DMS79 treated with DMSO at 0.1 percent for 48 hours (cell line): Measurements from ENCODE around the gene TENM3.
"Not testable (repeated sequence)": the region's sequence is repeated elsewhere in the genome, so short reads cannot be mapped to it uniquely, and the experiment has no call there.

Source experiments
- DNase-seq: peaks from one replicate; lab custom pipeline; 2025; lab: John Stamatoyannopoulos, UW

Gene TENM3

DNA sequence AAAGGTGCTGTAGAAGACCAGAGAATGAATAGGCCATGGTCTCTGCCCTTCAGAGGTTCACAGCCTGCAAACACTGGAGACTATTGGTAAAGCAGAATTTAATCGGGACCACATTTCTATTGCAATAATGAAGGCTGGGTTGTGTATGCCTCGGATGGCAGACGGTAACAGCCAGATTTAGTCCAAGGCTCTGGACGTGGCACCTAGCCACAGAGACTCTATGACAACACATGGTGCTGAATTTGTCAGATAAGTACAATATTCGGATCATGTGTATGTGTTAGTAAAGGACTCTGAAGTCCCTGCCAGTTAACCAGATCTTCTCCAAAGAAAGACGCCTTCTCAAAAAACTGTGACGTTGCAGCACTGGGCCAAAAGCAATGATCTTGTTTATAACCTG lies 545.0 kb downstream of the TENM3 start:
- peak; percentile 29 for DNase-seq

DNA sequence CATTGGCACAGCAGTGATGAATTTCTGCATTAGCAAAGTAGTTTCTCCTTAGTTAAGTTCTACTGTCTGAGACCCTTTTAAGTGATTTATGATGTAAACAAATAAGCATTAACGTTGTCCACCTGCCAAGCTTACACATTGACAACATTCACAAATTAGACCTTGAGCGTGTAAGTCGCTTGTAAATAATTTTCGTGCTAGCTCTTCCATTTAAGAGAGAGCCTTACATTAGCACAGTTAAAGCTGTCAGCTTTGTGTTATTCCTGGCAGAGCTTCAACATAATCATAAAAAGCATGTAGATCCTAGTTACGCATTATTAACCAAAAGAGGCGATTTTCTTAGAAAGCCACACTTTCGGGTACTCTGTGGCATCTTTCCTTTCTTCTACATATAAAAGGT lies 546.3 kb downstream of the TENM3 start:
- peak; percentile 39 for DNase-seq

DNA sequence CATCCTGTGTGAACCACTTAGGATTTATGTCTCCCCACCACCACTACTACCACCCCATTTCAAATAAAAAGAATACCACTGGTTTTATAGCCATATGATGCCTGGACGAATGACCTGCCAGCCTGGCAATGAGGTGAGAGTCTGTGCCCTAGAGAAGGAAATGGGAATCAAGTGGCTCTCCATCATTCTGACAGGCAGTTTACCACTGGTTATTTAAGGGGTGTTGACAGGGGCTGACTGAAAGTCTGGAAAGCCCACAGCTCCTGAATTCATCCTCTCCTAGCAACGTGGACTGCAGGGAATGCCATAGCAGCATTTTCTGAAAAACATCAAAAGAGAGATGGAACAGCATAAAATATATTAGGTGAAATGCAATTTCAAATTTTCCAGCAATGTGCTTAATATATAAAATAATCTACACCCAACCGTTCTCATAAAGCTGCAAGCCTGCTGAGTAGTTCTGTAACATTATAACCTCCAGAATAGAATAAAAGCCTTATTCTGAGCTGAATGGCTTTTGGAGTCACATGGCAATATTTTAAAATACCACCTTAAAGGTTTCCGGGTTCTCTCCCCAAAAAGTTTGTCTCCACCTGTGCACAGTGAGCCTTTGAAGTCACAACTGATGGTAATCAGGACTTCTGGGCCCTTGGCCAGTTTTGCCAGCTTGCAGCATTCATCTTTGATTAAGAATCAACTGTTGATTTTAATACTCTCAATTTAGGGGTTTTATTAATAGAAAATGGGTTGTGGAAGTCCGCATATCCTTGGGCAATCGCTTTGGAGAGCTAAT lies 552.4 kb downstream of the TENM3 start:
- peak; percentile 6 for DNase-seq

DNA sequence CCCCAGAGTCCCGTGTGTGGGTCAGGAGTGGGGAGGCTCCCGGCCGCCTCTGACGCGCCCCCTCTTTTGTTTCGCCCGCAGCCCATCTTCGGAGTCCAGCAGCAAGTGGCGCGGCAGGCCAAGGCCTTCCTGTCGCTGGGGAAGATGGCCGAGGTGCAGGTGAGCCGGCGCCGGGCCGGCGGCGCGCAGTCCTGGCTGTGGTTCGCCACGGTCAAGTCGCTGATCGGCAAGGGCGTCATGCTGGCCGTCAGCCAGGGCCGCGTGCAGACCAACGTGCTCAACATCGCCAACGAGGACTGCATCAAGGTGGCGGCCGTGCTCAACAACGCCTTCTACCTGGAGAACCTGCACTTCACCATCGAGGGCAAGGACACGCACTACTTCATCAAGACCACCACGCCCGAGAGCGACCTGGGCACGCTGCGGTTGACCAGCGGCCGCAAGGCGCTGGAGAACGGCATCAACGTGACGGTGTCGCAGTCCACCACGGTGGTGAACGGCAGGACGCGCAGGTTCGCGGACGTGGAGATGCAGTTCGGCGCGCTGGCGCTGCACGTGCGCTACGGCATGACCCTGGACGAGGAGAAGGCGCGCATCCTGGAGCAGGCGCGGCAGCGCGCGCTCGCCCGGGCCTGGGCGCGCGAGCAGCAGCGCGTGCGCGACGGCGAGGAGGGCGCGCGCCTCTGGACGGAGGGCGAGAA lies 556.5 kb downstream of the TENM3 start:
- DNase-seq, result no peak

DNA sequence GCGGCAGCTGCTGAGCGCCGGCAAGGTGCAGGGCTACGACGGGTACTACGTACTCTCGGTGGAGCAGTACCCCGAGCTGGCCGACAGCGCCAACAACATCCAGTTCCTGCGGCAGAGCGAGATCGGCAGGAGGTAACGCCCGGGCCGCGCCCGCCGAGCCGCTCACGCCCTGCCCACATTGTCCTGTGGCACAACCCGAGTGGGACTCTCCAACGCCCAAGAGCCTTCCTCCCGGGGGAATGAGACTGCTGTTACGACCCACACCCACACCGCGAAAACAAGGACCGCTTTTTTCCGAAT lies 557.0 kb downstream of the TENM3 start:
- no peak for DNase-seq

DNA sequence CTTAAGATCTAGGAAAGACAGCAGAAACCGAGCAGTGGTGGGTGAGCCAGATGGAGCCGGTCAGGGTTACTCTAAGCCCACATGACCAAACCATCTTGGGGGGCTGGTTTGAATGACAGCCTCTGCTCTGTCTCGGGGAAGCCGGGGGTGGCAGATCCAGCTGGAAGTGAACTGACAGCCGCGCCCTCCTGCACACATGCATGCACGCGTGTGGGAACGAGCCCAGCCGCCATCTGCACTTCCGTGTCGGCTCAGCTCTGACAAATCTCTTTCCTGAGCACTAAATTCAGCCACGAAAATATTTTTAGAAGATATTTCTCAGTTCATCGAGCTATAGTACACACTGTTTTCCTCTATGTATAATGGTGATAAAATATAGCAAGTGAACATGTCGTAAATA lies 558.4 kb downstream of the TENM3 start:
- no peak for DNase-seq

DNA sequence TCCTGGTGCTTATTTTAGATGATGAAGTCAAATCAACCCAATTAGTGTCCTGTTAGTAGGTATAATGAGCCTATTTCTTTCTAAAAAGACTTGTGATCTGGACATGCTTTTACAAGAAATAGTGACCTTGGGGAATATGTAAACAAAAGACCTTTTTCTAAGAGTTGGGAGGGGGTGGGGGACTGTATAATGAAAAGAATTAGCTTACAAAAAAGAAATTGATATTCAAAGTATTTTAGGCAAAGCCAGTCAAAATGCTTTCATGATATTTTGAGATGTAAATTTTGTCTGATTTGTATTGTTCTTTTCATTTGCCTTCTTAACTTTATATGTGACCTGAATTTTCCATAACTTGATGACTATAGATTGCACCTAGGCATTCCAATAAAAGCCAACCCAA lies 559.4 kb downstream of the TENM3 start:
- DNase-seq, result no peak

DNA sequence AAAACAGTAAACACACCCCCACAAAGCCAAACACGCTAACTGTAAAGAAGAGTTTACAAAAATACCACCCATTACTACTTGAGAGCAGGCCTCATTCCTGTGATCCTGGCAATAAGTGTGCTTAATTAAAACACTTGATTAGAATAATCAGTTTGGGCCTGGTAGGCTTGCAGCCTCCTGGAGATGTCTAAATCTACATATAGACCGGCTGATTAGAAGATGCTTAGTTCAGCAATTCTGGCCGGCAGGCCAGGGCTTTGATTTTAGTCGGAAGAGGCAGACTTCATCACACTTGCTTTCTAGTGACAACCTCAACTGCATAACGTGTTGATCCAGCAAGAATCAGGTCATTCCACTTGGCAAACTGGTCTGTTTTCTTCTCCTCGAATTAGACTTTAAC lies 560.0 kb downstream of the TENM3 start:
- DNase-seq, result no peak

DNA sequence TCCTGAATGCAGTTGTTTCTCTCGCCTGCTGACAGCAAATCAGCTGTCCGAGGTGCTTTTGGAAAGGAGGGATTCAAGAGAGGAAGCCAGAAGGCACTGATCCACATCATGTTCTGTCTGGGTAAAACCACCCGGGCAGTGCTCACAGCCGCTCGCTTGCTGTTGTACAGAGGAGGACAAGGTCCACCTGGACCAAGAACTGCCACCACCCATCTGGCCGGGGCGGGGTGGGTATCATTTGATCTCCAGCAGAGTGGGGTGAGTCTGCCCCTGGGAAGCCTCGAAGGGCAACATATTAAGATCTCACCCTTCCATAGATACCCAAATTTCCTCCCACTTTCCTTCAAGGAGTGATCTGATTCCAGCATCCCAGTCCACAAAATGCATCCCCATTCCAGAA lies 560.9 kb downstream of the TENM3 start:
- DNase-seq, result no peak

DNA sequence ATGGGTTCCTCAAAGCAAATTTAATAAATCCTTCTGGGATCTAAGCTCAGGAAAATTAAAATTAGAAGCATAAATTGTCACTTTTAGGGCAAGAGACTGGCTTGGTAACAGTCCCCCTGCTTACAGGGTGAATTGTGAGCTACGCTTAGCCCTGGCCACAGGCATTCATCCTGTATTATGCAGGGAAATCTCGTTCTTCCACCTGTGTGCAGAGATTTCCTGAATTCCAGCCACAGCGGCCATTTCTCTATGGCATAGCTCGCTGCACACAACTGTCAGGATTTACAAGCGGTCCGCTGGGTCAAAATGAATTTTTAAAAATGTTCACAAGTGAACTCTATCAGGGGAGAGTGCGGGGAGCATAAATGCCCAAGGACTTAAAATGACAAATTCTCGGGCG lies 562.1 kb downstream of the TENM3 start:
- DNase-seq, result no peak

DNA sequence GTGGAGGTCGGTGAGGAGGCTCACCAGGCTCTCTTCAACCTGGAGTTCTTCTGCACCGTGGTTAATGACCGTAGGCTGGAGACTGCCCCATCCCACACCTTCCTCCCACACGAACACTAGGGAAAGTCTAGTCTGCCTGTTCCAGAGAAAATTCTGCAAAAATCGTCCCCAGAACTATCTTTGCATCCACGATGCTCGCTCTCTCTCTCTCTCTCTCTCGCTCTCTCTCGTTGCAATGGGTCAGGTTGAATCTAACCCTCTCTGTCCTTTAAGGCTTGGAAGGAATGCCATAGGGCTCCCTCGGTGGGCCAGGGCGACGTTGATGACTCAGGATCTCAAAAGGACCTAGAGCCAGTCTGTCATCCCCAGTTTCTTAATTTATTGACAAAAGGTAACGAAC lies 562.5 kb downstream of the TENM3 start:
- no peak for DNase-seq

DNA sequence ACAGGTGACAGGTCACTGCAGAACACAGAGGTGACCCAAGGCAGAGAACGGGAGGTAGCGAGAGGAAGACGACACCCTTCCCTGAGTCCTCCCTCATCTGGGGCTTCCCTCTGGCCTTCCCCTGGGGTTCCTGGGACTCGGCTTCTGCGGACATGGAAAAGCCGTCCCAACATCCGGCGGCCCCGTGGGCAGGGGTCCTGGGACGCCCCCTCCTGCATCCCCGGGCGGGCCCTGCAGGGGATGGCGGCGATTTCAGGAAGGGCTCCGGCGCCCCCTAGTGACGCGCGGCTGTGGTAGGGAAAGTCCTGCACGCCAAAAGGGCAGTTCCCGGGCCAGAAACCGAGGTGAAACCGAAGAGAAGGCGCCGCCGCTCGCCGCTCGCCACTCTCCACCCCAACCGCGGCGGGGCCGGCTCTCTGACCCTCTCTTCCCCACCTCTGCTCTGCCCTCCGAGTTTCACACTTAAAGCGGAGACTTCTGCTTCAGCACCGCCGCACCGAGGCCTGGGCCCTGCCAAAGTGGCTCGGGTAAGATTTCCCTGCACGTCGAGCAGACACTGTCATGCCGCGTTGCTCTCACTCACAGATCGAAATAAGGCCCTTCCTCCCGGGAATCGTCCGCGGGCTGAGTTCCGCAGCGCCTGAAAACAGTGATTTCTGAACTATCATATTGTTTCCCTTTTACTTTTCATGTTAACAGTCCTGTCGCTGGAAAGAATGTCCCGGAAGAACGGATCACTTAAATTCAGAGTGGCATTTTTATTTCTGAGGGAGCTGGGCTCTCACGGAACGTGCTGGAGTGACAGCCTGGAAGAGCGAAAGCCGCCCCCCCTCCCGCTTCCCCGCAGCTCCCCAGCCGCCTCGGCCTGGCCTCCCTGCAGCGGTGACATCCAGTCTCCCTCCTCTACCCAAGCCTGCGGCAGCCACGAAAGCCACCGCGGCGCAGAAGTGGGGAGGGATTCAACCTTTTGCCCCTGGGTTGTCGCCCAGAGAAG lies 563.4 kb downstream of the TENM3 start:
- peak; percentile 52 for DNase-seq

DNA sequence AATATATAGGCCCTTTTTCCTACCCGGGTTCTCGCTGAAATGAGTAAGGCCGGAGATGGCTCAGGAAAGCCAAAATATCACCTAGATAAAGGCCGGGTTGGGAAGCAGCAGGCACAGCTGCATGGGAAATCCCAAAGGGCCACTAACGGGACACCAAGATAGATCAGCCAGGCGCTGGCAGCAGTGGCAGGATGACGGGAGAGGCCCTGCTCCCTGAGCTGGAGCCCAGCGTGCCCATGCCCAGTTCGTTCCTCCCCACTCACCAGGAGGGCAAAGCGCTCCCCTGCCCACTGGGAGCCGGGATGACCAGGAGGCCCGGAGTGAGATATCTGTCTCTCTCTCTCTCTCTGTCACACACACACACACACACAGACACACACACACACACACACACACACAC lies 564.1 kb downstream of the TENM3 start:
- no peak for DNase-seq

DNA sequence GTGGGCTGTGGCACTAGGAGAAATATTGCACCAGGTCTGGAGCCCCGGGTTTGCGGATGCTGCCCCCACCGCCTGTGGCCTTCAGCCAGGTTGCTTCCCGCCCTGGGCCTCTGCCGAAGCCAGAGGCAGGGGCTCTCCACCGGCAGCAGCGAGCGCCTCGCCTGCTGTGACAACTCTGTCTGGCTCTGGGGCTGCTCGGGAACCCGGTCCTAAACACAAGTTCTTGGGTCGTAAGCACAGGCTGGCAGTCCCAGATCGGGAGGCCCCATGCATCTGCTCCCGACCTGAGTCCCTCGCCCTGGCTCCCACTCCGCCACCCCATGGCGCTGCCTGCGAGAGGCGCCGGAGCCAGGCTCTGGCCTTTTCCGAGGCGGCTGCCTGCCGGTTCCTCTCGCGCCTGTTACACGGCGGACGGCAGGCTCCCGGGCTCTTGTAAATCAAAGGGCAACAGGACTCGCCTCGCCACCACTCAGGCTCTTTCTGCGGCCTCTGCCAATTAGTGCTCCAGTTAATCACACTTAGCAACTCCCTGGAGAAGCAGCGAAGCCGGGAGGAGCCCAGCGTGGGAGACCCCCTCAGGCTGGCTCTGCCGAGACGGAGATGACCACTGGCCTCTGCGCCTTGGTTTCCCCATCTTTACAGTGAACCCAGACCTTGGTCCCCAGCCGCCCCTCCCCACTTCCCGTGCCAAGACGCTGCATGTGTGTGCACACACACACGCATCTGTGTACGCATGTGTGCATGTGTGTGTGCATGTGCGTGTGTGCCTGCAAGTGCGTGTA lies 564.8 kb downstream of the TENM3 start:
- no peak for DNase-seq

DNA sequence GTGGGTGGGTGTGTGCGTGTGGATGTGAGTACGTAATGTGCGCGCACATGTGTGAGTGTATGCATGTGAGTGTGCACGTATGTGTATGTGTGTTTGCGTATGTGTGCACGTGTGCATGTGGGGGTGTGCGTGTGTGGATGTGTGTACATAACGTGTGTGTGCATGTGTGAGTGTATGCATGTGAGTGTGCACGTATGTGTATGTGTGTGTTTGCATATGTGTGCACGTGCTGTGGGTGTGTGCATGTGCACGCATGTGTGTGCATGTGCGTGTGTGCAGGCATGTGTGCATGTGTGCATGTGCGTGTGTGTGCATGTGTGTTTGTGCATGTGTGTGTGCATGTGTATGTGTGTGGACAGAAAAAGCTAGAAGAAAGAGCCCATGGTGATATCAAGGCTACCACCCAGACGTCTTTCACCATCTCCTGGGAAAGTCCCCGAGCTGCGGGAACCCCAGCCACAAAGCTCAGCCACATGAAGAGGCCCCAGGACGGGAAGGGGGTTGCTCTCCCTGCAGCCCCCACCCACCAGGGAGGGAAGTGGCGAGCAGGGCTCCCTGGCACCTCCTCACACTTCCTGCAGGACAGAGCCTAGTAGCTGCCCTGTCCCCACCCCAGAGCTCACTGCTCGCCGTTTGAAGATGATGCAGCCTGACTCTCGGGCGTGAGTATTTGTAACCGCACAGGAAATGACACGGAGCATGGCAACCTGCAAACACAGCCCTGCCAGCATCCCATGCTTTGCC lies 565.6 kb downstream of the TENM3 start:
- no peak for DNase-seq

DNA sequence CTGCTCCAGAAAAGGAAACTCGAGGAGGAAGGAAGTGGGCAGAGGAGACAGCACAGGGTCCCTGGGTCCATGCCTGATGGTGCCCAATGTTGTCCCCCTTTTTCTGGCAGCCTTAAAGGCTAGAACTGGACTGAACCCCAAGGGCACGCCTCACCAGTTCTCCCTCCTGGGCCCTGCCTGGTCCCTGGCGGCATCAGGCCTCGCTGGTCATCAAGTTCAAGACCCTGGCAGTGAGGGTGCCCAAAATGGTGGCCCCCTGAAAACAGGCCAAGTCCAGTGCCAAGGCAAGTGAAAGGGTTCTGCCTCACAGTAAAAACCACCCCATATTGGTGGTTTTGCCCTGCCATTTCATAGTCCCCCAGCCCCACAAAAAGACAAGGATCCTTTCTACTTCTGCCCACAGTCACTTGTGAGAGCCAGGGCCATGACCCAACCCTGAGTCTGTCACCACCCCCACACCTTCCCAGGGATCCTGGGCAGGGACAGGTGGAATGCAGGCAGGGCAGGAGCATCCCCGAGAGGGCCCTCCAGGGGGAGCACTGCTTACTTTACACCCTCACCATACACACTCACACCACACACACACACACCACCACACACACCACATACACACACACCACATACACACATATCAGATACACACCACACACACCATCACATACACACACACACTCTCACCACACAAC lies 566.4 kb downstream of the TENM3 start:
- DNase-seq, result no peak

DNA sequence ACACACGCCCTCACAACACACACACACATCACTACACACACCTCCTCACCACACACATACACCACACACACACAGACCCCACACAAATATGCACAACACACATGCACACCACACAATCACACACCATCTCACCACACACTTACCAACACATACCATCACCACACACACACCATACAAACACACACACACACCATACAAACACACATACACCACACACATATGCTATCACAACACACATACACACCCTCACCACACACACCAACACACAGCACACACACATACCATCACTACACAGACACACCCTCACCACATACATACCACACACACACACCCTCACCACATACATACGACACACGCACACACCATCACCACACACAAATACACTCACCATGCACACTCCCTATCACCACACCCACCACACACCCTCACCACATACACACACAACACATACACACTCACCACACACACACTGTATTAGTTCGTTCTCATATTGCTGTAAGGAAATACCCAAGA lies 567.0 kb downstream of the TENM3 start:
- DNase-seq, result no peak

DNA sequence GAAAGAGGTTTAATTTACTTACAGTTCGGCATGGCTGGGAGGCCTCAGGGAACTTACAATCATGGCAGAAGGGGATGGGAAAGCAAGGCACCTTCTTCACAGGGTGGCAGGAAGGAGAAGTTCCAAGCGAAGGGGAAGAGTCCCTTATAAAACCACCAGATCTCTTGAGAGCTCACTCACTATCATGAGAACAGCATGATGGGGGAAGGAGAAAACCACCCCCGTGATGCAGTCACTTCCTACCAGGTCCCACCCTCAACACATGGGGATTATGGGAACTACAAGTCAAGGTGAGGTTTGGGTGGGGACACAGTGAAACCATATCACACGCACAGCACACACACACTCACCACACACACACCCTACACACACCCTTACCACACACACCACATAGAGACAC lies 569.7 kb downstream of the TENM3 start:
- no peak for DNase-seq

DNA sequence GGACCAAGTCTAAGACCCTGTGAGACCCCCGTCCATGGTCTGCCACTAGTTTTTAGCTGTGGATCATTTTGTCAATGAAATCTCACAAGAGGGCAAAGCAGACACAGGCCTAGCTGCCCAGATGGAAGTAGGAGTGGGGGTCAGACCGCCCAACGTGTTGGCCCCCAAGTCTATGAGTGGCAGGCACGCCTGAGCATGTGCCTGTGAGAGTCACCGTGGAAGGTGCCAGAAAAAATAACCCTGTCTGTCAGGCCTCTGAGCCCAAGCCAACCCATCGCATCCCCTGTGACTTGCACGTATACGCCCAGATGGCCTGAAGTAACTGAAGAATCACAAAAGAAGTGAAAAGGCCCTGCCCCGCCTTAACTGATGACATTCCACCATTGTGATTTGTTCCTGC lies 570.9 kb downstream of the TENM3 start:
- not testable (repeated sequence) for DNase-seq
